Fibroblast of upper back skin (primary cell): Measurements from ENCODE around the gene EDARADD.

Experiments
- DNase-seq: peaks from one replicate; pipeline ENCODE4 v3.0.0-alpha.2; 2013

Gene EDARADD

GRCh38 chr1:236520445-236521005 lies 126.4 kb downstream of the EDARADD start:
- DNase-seq, result no peak

- no peak for DNase-seq
These were observed 129.0 kb downstream of the EDARADD start for GRCh38 chr1:236522937-236523703.

- peak; percentile 76 for DNase-seq
These were observed 129.6 kb downstream of the EDARADD start, which contains the start of gene LGALS8 for GRCh38 chr1:236523704-236524141. Gene LGALS8, plus strand, starts transcription at chr1:236523982. Its CDS starts 2,089 bp downstream, at chr1:236526071.

- DNase-seq, result peak; percentile 85
These were observed 130.2 kb downstream of the EDARADD start for GRCh38 chr1:236524142-236524894.

- DNase-seq, result no peak
These were observed 130.8 kb downstream of the EDARADD start for GRCh38 chr1:236524895-236525184.

GRCh38 chr1:236526079-236526478 lies 132.0 kb downstream of the EDARADD start:
- DNase-seq, result no peak

GRCh38 chr1:236530286-236530685 lies 136.2 kb downstream of the EDARADD start:
- no peak for DNase-seq

GRCh38 chr1:236530959-236531358 lies 136.9 kb downstream of the EDARADD start:
- no peak for DNase-seq

GRCh38 chr1:236532850-236533249 lies 138.8 kb downstream of the EDARADD start:
- DNase-seq, result no peak

GRCh38 chr1:236534151-236534651 lies 140.1 kb downstream of the EDARADD start:
- DNase-seq, result peak; percentile 64
